Keratinocyte (primary cell): ENCODE measurements around the gene TMEM247.

ENCODE experiments used
- CTCF ChIP-seq, 3 experiments: IDR thresholded peaks in 1 of 3; conservative IDR thresholded peaks in 1 of 3; optimal IDR thresholded peaks in 1 of 3; 2 replicates in 2 of 3; 3 replicates in 1 of 3; pipeline versions ENCODE3 to v1.5.1; 2011; ENCODE audit warnings: low read length in 3 of 3, mild to moderate bottlenecking in 3 of 3, moderate library complexity in 2 of 3, control low read depth in 1 of 3, inconsistent platforms in 1 of 3; ENCODE audit not compliant: insufficient read depth in 2 of 3; ENCODE audit errors: extremely low read depth in 1 of 3
- EZH2 ChIP-seq: IDR thresholded peaks from one replicate; pipeline ENCODE4 v1.6.1; 2012; ENCODE audit warnings: inconsistent platforms, mild to moderate bottlenecking, low read length, moderate library complexity

- TF ChIP-seq CTCF (optimal IDR thresholded peaks at IDR 0.05 in 1 of 3, IDR thresholded peaks at IDR 0.05 in 1 of 3, conservative IDR thresholded peaks at IDR 0.05 in 1 of 3; ENCODE audit: extremely low read depth in 1 of 3, insufficient read depth in 2 of 3, low read length in 3 of 3) (no peak), EZH2 (no peak)
Measured at GRCh38 chr2:46445556-46445955, 33.8 kb upstream of the TMEM247 start.
